KBM-7 (cell line): ENCODE measurements around the gene VAV2.

Experiments used
- DNase-seq: peaks from one replicate; pipeline ENCODE4 v3.0.0-alpha.2; 2015
- in situ Hi-C: fragments of 300-500 bp; cut with MboI; formaldehyde crosslinking; loops from 2 replicates; pipeline ENCODE4 v1.14.3; 2020; ENCODE audit warnings: low sequenced_read_pairs, low pct_unique_long_range_greater_than_20kb, mixed read lengths

VAV2 gene

DNA sequence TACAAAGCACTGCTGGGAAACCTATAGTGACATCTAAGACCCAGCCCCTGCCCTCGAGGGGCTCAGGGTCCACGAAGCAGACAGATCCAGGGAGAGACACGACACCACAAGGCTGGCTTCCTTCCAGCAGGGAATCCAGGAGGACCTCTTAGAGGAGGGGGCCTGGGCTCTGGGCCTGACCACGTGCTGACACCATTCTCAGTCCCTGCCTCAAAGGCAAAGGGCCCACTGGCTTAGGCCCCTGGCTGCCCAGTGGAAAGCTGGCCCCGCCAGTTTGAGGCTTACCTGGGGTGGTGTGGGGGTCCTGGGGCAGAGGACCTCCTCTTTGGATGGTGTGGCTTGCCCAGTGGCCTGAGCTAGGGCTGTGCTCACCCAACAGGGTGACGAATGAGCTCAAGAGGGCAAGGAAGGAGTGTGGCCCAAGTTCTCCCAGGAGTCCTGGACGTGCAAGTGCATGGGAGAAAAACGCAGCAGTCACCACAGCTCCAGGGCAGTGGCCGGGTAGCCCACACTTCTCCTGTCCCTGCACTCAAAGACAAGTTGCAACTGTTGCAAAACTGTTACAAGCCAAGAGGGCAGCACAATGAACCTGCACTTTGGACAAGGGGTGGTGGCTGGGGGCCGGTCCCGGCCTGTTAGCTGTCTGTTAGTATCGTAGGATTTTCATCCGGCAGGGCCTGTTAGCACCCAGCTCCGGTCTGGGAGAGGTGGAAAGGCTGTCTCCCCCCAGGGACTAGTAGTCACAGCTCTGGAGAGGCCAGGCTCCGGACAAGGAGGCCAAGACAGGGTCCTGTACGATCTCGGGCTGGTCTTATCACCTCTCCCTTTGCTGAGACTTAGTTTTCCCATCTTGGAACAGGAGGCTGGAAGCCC is 252.5 kb downstream of the VAV2 start:
- in situ Hi-C loops, result no loop called here
- DNase-seq, result no peak

DNA sequence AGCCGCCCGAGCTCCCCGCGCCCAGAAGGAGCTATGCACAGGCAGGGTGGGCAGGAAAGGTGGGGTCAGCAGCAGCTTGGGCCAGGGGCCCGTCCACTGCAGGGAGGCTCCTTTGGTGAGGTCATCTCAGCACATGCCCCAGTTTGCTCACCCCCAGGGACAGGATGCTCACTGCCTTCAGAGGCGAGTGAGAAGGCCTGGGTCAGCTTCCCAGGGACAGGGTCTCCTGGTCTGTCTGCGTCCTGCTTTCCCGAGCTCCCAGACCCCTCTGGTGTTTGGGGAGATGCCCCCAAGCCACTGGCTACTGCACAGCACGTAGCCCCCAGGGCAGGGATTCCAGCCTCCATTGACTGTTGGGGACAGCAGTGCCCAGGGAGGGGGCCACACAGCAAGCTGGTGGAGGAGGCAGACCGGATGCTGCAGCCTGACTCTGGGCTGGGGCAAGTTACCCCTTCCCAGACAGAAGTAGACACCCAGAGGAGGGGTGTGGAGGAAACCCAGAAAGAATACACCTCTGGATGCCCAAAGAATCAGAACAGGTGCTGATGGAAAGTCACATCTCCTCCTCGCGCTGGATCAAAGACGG is 253.4 kb downstream of the VAV2 start:
- no peak for DNase-seq
- in situ Hi-C loops, result no loop called here

DNA sequence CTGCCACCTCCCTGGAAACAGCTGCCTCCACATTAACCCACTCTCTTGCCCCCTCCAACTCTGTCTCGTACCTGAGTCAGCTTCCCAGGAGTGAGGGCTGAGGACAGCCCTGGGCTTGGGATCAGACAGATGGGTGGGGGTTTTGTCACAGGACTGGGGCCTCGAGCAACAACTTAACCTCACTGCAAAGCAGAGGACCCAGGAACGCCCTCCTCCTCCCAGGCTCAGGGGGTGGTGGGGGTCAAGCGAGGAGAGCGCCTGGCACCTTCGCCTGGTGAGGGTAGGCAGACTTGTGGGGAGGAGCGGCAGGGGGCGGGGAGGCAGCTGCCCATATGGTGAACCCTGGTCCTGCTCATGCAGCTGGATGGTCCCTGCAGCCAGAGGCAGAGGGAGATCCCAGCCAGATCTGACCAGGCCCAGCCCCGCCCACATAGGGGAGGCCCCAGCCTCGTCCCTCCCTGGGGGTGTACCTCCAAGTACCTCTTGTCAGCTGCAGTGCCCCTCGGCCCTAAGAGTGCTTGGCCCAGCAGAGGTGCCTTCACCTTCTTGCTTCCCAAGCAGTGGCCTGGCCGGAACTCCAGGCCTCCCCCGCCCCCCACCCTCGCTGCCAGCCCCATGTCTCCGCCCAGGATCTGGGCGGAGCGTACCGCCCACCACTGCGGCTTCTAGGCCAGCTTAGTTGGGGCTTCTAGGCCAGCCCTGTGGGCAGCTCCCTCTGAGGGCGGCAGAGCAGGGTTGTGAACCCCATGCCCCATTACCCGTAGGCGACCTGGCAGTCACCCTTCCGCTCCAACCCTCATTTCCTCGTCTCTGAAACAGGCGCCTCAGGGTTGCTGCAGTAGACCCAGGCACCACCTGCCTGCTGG is 254.1 kb downstream of the VAV2 start, which contains the start of gene SARDH:
TSS of gene SARDH (minus strand) at position 579 of the 866 bp plus-strand sequence. CDS start 4,179 bp downstream, outside the sequence.
- peak; percentile 33 for DNase-seq
- in situ Hi-C loops, result no loop called here

DNA sequence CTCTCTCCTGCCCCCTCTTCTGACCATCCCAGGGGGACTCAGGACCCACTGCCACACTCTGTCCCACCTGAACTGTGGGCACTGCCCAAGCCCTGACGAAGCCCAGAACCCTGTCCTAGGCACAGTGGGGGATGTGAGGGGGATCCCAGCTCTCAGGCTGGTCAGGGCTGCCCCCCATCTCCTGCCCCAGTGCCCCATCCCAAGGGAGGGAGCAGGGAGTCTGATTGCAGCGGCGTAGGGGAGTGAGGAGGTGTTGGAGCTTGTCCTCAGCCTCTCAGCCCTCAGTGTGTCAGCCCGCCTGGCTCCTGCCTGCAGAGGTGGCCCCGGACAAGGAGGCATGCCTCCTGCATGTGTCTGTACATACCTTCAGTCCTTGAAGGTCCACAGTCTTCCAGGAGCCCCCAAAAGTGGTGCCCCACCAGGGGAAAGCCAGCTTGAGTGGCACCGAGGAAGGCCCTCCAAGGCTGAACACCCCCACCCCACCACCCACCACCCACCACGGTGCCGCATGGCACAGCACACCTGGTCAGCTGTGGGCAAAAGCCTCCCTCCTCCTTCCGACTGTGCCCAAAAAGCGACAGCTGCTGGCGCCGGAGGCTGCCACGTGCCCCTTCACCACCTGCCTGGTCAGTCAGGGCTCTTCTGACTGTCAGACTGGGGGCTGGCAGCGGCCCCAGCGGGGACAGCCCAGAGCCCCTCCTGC is 254.9 kb downstream of the VAV2 start:
- in situ Hi-C loops, result no loop called here
- DNase-seq, result no peak

DNA sequence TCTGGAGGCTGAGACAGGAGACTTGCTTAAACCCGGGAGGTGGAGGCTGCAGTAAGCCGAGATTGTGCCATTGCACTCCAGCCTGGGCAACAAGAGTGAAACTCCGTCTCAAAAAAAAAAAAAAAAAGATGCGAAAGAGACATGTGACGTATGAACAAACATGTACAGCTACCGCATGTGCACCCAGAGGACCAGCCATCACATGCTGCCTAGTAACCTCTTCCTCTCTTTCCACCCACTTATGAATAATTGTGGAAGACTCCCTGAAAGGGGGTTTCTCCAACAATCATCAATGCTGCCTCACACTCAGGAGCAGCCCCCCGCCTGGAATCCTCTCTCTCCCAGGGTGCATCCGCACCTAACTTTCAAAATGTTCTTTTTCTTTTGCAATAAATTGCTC is 256.2 kb downstream of the VAV2 start:
- in situ Hi-C loops, result no loop called here
- no peak for DNase-seq

DNA sequence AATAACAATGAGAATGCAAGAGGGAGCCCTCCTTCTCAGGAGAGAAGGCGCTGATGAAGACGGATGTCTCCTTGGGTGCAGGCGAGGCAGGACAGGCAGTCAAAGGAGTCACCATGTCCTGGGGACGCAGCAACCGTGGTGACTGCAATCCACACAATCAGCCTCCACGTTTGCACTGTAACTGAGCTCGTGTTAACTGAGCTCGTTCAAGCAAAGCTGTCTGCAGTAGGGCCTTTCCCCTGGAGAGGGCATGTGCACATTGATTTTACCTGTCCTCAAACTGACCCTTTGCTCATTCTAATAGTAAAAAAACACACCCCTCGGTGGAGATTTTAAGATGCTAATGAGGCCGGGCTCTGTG is 256.7 kb downstream of the VAV2 start:
- in situ Hi-C loops, result no loop called here
- no peak for DNase-seq

DNA sequence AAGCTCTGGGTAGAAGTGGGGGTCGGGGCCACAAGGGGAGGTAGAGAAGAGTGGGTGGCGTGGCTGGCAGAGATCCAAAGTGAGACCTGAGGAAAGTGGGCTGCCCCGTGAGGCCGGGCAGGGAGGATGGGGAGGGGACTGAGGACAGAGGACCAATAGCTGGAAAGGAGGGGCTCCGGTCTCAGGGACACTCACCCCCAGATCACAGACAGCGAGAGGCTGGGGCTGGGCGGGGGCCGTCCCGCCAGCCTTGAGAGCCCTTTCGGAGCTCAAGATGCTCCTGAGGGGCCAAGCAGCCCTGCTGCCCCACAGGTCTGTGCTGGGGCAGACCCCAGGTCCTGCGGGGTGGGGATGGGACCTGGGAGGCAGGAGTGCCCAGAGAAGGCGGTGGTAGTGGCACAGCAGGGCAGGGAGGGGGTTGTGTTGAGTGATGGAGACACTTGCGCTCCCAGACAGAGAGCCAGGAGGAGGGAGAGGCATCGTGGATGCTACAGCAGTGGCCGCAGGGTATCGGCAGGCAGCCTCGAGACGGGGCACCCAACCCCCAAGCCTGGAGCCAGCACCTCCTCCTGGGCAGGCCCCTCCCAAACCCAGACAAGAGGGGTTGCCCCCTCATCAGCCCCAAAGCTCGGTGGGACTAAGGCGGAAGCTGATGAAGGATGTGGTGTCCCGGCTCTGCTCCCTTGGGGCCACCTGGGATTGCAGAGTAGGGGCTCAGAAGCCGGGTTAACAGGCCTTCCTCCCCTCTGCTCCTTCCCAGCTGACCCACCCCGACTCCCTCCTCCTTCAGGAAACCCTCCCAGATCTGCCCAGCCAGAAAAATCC is 257.3 kb downstream of the VAV2 start:
- in situ Hi-C loops, result no loop called here
- no peak for DNase-seq

DNA sequence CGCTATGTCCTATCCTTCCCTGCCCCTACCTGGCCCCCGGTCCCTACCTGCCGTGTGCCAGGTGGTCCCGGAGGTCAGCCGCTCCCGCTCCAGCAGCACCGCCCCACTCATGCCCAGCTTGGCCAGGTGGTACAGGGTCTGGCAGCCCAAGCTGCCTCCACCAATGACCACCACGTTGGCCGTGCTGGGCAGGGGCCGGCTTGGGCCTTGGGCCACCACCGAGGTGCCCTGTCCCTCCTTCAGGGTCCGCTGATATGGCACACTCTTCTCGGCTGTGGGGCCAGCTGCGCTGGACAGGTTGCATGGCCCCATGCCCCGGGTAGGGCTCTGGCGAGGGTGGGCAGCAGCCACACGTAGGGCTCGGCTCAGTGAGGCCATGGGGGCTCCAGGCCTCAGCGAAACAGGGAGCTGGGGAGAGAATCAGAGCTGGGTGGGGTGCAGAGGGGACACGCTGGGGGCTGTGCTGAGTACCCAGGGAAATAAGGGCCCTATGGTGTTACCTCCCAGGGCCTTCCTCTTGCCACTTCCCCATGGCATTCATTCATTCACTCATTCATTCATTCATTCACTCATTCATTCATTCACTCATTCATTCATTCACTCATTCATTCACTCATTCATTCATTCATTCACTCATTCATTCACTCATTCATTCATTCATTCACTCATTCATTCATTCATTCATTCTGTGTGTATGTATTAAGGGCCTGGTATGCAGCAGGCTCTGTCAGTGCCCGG is 258.2 kb downstream of the VAV2 start:
- DNase-seq, result no peak
- in situ Hi-C loops, result no loop called here

DNA sequence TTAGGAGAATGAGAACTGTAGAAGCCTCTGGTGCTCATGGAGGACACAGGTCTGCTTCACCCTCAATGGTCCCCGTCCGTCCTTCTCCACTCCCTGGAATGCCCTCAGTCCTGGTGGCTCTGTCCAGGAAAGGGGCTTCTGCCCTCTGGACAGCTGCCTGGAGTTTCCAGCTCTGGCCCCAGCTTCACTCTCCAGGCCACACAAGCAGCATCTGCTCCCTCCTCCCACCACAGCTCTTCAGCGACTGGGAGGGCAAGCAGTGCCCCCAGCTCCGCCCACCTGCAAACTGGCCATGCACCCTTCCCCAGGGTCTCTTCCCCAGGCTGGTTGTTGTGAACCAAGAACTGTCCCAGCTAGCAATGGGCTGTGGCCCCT is 258.7 kb downstream of the VAV2 start:
- in situ Hi-C loops, result no loop called here
- no peak for DNase-seq

DNA sequence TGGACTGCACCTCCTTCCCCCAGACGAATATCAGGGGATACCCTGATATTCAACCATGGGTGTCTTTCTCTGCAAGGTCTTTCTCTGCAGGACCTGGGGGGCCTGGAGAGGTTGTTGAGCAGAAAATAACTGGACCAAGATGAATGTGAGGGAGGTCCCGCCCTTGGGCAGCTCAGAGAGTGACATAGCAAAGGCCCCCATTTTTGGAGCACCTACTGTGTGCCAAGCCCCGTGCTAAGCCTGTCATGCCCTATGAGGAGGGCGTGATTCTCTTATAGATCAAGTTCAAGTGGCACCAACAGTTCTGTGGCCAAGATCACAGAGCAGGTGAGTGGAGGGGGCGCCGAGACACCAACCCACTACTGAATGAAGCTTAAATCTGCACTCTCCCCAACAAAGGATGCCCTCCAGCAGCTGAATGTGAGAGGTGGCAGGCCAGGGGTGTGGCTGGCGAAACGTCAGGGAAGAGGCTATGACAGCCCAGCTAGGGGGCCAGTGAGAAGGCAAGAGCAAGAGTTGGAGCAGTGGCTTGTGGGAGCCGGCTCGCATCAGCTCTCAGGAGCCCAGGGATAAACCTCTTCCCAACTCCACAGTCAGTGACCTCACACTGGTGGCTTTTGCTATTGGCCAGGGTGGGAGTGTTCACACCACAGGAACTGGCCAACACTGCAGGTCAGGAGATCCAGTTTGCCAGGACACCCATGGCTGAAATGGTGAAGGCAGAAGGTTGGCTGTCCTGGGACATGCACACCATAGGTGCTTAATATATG is 259.3 kb downstream of the VAV2 start:
- no peak for DNase-seq
- in situ Hi-C loops, result no loop called here

DNA sequence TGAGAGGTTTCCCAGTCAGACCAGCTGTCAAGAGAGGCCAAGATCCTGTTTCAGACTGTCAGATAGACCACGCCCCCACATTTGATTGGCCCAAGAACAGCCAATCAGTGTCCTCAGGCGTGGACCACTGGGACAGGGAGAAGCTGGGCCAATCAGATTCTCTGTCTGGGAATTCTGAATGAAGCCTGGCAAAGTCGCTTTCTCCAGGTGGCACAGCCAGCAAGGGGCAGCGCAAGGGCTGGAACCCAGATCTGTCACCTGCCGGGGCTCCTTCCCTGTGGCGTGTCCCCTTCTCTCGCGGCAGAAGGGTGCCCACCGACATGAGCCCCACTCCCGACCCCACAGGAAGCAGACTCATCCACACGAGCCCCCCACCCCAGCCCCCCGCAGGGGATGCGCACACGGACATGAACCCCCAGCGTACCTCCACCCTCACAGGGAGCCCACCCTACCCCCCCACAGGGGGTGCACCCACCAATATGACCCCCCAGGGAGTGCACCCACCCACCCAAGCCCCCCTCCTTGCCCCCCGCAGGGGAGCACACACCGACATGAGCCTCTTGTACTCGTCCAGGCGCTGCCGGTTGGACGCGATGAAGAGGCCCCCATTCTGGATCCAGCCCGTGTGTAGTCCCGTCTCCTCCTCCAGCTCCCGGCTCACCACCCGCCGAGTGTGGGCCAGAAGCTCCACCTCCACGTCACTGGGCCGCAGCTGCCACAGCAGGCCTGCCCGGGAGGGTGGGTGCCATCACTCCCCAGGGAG is 260.1 kb downstream of the VAV2 start:
- in situ Hi-C loops, result no loop called here

DNA sequence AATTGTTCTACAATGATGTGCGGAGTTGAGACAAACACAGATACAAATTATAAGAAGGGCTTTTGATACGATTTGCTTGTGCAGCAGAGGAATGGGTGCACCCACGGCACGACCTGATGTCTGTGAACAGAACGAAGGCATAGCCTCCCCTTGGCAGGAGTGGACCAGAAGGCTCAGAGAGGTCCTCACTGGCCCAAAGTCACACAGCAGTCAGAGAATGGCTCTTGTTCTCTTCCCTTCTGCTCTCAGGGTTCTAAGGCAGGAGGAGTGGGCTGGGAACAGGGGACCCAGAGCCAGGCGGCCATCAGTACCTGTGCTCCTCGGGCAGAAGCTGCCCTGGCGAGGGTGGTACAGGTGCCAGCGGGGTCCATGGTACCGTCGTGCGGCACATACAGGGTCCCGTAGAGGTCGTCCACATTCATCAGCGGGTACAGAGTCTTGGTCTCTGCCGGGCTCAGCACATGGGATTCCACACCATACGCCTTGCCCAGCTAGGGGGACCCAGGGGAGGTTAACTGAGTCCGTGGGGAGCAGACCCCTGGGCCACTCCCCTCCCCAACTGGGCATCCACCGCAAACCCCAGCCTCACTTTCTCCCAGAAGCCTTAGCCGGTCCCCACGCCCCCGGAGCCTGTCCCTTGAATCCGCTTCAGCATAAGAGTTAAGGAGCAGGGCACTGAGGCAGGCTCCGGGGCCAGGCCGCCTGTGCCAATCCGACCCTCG is 261.0 kb downstream of the VAV2 start:
- in situ Hi-C loops, result no loop called here
- DNase-seq, result no peak

More for the DNA sequence above, 260.1 kb downstream of the VAV2 start:
- DNase-seq, result peak; percentile 23

DNA sequence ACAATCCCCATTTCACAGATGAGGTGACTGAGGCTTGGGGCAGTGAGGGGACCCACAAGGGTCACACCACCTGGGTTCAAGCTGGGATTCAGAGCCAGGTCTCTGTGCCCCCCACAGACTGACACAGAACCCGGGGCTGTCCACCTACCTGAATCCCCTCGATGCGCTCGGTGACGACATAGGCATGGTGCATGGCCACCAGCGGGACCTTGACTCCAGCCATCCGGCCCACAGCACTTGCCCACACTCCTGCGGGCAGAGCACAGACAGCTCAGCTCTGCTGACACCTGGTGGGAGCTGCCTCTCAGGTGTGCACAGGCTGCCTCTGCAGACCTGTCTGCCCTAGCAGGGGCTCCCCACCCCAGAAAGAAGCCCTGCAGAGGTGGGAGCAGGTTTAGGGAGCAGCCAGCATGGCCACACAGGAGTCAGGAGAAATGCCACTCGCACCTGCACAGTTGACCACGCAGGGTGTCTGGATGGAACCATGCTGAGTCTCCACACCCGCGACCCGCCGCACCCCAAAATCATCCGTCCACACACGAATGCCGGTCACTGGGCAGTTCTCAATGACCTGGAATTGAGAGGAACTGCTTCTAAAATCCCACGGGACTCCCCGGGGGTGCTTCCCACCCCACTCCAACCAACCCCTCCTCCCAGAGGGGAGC is 262.4 kb downstream of the VAV2 start:
- in situ Hi-C loops, result no loop called here

DNA sequence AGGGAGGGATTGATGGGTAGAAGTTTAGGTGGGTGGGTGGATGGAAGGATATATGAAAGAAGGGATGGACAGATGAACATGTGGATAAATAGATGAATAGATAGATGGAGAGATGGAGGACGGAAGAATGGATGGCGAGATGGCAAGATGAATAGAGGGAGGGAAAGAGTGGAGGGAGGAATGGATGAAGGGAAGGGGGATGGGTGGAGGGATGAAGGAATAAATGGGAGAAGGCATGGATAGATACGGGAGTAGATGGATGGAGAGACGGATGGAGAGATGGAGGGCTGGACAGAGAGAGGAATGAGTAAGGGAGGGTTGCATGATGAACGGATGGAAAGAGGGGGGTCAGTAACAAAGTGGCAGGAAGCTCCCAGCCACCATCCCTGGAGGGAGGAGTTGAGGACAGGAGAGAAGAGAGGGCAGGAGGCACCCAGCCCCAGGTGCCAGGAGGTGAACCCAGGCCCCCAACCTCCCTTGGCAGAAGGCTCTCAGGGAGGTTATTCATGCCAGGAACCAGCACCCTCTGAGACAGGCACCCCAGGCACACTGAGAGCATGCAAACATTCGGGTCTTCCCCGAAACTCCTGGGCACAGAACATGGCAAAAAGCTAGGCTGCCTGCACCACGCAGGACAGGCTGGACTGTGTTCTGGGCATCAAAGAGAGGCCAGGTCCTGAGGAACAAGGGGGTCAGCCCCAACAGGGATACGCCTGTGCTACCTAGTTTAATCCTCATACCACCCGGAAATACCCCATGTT is 263.1 kb downstream of the VAV2 start:
- no peak for DNase-seq
- in situ Hi-C loops, result no loop called here

More for the DNA sequence above, 262.4 kb downstream of the VAV2 start:
- DNase-seq, result no peak
